A549 (cell line): Measurements from ENCODE around the gene TOX4.

Experiments
- CHD2 ChIP-seq: fragments of 150-350 bp; IDR thresholded peaks from 2 replicates; pipeline ENCODE4 v1.6.1; 2014; ENCODE audit warnings: low read length; ENCODE audit not compliant: partially characterized antibody
- EP300 ChIP-seq, 2 experiments: fragments of >200 bp; sonication (Bioruptor Twin); formaldehyde crosslinking; IDR thresholded peaks; 2 replicates in 1 of 2; 3 replicates in 1 of 2; pipeline ENCODE4 v1.6.1; 2016 to 2017
- ESRRA ChIP-seq: fragments of 150-350 bp; IDR thresholded peaks from 2 replicates; pipeline ENCODE4 v1.6.1; 2014; ENCODE audit warnings: mild to moderate bottlenecking, low read length, borderline replicate concordance
- POLR2AphosphoS2 ChIP-seq: conservative IDR thresholded peaks from 2 replicates; pipeline ENCODE4 v1.6.1; 2012; ENCODE audit warnings: low read length, improper control_type of control experiment, inconsistent platforms
- ZFP36 ChIP-seq: fragments of 450-650 bp; IDR thresholded peaks from 2 replicates; pipeline ENCODE4 v1.6.1; 2014; ENCODE audit warnings: borderline replicate concordance; ENCODE audit not compliant: partially characterized antibody
- TF ChIP-seq, protein P1 (sequence below): fragments of >200 bp; sonication (Bioruptor Twin); formaldehyde crosslinking; IDR thresholded peaks from 3 replicates; pipeline ENCODE4 v1.5.1; 2016

DNA sequence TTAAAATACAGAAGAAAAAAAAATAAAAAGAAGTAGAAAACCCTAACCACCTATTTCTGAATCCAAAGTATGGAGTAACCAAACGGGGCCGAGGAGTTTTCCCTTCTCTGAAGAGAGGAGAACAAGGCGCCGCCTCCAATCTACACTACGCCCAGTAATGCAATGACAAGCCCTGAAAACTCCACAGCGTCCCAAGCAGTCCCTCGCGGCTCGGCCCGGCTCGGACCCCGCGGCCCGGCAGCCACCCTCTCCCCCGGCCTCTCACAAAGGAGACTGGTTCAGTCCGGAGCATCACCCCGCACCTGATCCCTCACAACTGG, 21.4 kb upstream of the TOX4 start:
- TF ChIP-seq POLR2AphosphoS2 (no peak), CHD2 (no peak), ESRRA (no peak), EP300 (IDR thresholded peaks at IDR 0.05) (no peak), ZFP36 (no peak)
- TF ChIP-seq, protein P1, sequence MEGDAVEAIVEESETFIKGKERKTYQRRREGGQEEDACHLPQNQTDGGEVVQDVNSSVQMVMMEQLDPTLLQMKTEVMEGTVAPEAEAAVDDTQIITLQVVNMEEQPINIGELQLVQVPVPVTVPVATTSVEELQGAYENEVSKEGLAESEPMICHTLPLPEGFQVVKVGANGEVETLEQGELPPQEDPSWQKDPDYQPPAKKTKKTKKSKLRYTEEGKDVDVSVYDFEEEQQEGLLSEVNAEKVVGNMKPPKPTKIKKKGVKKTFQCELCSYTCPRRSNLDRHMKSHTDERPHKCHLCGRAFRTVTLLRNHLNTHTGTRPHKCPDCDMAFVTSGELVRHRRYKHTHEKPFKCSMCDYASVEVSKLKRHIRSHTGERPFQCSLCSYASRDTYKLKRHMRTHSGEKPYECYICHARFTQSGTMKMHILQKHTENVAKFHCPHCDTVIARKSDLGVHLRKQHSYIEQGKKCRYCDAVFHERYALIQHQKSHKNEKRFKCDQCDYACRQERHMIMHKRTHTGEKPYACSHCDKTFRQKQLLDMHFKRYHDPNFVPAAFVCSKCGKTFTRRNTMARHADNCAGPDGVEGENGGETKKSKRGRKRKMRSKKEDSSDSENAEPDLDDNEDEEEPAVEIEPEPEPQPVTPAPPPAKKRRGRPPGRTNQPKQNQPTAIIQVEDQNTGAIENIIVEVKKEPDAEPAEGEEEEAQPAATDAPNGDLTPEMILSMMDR, result no peak
